ENCODE measurements around the gene ACHE. TPM values are rescaled to one million over a fixed set of nuclear protein-coding genes. Genes with fewer than 3 reads are reported as not detected.

Gene ACHE
- polyA plus RNA-seq, 4 donors = 3.8 to 5.6 (median 4.9) TPM

Other genes starting within 250 kb of the ACHE start
- under 1 TPM in 1 of 4 donors, not detected in 3; 0.17 TPM for gene ACTL6B, start 239.4 kb downstream of the ACHE start, polyA plus RNA-seq (ENCODE audit: insufficient read length in 4 of 4)
- gene GNB2, start 222.1 kb downstream of the ACHE start, polyA plus RNA-seq (ENCODE audit: insufficient read length in 4 of 4) = 100 to 1,000 TPM; 177 to 240 (median 204) TPM
- 10 to 100 TPM; 25.7 to 70.4 (median 48.9) TPM for gene GIGYF1, start 201.6 kb downstream of the ACHE start, polyA plus RNA-seq (ENCODE audit: insufficient read length in 4 of 4)
- 10 to 100 TPM; 22.9 to 40.8 (median 26.9) TPM for gene POP7, start 189.8 kb downstream of the ACHE start, polyA plus RNA-seq (ENCODE audit: insufficient read length in 4 of 4)
- under 1 TPM in 3 of 4 donors, not detected in 1; 0.10 to 0.17 (median 0.12) TPM for gene EPO, start 175.4 kb downstream of the ACHE start, polyA plus RNA-seq (ENCODE audit: insufficient read length in 4 of 4)
- under 1 TPM in 3 of 4 donors, not detected in 1; 0.03 to 0.05 (median 0.04) TPM for gene ZAN, start 162.3 kb downstream of the ACHE start, polyA plus RNA-seq (ENCODE audit: insufficient read length in 4 of 4)
- gene EPHB4, start 68.4 kb downstream of the ACHE start, polyA plus RNA-seq (ENCODE audit: insufficient read length in 4 of 4) = 10 to 100 TPM; 83.9 to 98.8 (median 90.8) TPM
- 10 to 100 TPM; 18.6 to 42.2 (median 31.9) TPM for gene SLC12A9, start 43.2 kb downstream of the ACHE start, polyA plus RNA-seq (ENCODE audit: insufficient read length in 4 of 4)
- gene TRIP6, start 28.5 kb downstream of the ACHE start, polyA plus RNA-seq (ENCODE audit: insufficient read length in 4 of 4) = 100 to 1,000 TPM in 1 of 4 donors, 10 to 100 TPM in 3; 67.7 to 108 (median 89.7) TPM
- gene SRRT, start 20.8 kb downstream of the ACHE start, polyA plus RNA-seq (ENCODE audit: insufficient read length in 4 of 4) = 100 to 1,000 TPM; 144 to 219 (median 178) TPM
- 1 to 10 TPM; 1.4 to 4.1 (median 2.4) TPM for gene UFSP1, start 6.2 kb downstream of the ACHE start, polyA plus RNA-seq (ENCODE audit: insufficient read length in 4 of 4)
- under 1 TPM; 0.19 to 0.60 (median 0.50) TPM for gene MUC3A, start 53.6 kb upstream of the ACHE start, polyA plus RNA-seq (ENCODE audit: insufficient read length in 4 of 4)
- gene MUC12, start 73.7 kb upstream of the ACHE start, polyA plus RNA-seq (ENCODE audit: insufficient read length in 4 of 4) = under 1 TPM in 3 of 4 donors, not detected in 1; 0.18 to 0.23 (median 0.22) TPM
- gene MUC17, start 124.2 kb upstream of the ACHE start, polyA plus RNA-seq (ENCODE audit: insufficient read length in 4 of 4) = not detected
- 10 to 100 TPM; 14.3 to 23.1 (median 17.8) TPM for gene TRIM56, start 189.6 kb upstream of the ACHE start, polyA plus RNA-seq (ENCODE audit: insufficient read length in 4 of 4)
- gene SERPINE1, start 231.2 kb upstream of the ACHE start, polyA plus RNA-seq (ENCODE audit: insufficient read length in 4 of 4) = 1 to 10 TPM in 2 of 4 donors, under 1 TPM in 2; 0.72 to 5.8 (median 1.2) TPM

Data from left renal cortex interstitium (tissue), 4 donors.